ENCODE measurements around the gene BBS10.
"Not testable (repeated sequence)": the region's sequence is repeated elsewhere in the genome, so short reads cannot be mapped to it uniquely, and the experiment has no call there.

Gene BBS10

DNA sequence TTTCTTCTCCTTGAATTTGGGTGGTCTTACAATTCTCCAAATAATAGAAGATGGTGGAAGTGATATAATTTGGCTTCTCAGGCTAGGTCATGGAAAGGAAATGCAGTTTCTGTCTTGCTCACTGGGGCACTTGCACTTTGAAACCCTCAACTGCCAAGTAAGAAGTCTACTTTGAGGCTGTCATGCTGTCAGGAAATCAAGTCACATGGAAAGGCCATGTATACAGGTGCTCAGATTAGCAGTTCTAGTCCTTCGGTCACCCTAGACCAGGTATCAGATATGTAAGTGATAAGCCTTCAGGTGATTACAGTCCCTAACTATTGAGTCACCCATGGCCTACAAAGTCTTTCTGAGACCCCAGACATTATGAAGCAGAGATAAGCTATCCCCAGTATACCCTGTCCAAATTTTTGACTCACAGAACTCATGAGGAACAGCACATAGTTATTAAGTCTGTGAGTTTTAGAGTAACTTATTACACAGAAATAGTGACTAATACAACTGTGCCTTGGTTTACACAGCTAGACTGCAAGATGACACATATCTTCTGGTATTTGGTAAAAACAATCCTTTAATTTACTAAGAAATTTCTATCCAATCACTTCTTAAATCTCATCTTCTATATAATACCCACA, 26.3 kb upstream of the BBS10 start:
- H3K4me1 ChIP-seq: no peaks in the 10 kb centered on the region
- H3K9me3 ChIP-seq (ENCODE audit: control insufficient read depth, low read length): no peaks in the 10 kb centered on the region
- no peaks in the 10 kb centered on the region for H3K36me3 ChIP-seq (ENCODE audit: control insufficient read depth, insufficient read depth, low read length)
- TF ChIP-seq, protein P1, sequence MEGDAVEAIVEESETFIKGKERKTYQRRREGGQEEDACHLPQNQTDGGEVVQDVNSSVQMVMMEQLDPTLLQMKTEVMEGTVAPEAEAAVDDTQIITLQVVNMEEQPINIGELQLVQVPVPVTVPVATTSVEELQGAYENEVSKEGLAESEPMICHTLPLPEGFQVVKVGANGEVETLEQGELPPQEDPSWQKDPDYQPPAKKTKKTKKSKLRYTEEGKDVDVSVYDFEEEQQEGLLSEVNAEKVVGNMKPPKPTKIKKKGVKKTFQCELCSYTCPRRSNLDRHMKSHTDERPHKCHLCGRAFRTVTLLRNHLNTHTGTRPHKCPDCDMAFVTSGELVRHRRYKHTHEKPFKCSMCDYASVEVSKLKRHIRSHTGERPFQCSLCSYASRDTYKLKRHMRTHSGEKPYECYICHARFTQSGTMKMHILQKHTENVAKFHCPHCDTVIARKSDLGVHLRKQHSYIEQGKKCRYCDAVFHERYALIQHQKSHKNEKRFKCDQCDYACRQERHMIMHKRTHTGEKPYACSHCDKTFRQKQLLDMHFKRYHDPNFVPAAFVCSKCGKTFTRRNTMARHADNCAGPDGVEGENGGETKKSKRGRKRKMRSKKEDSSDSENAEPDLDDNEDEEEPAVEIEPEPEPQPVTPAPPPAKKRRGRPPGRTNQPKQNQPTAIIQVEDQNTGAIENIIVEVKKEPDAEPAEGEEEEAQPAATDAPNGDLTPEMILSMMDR (IDR thresholded peaks at IDR 0.05): no peak
- no peaks in the 10 kb centered on the region for H3K79me2 ChIP-seq
- no peak overlapping the region for H3K9ac ChIP-seq
- no peak overlapping the region for H3K4me3 ChIP-seq (ENCODE audit: low read depth, low read length)
- H3K4me2 ChIP-seq (ENCODE audit: low read length): no peak overlapping the region
- no peak overlapping the region for H3K27ac ChIP-seq
- no peaks in the 10 kb centered on the region for H3K27me3 ChIP-seq (ENCODE audit: control insufficient read depth, insufficient read depth, low read length)
- H2AFZ ChIP-seq: no peak overlapping the region

DNA sequence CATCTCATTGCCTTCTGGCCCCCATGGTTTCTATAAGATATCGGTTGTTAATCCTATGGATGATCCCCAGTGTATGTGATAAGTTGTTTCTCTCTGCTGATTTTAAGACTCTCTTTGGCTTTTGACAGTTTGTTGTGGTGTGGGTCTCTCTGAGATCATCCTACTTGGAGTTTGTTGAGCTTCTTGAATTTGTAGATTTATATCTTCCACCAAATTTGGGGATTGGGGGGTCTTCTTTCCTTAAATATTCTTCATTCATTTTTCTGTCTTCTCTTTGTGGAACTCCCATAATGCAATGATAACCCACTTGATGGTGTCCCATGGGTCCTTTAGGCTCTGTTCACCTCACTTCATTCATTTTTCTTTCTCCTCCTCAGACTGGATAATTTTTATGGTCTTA, 20.0 kb upstream of the BBS10 start:
- no peak overlapping the region for H3K9ac ChIP-seq

DNA sequence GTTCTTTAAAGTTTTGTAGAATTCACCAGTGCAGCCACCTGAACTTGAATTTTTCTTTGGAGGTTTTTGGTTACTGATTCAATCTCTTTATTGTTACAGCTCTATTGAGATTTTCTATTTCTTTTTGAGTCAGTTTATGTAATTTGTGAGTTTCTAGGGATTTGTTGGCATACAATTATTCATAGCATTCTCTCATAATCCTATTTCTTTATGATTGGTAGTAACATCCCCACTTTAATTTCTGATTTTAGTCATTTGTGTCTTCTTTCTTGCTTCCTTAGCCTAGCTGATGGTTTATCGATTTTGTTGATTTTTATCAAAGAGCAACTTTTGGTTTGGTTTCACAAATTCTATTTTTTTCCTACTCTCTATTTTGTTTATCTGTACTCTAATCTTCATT, 17.9 kb upstream of the BBS10 start:
- no peak overlapping the region for H3K4me2 ChIP-seq (ENCODE audit: low read length)
- TF ChIP-seq, protein P1 (IDR thresholded peaks at IDR 0.05): no peak
- H3K4me3 ChIP-seq (ENCODE audit: low read depth, low read length): no peak overlapping the region
- no peaks in the 10 kb centered on the region for H3K27me3 ChIP-seq (ENCODE audit: control insufficient read depth, insufficient read depth, low read length)
- H3K79me2 ChIP-seq: no peaks in the 10 kb centered on the region
- no peaks in the 10 kb centered on the region for H3K36me3 ChIP-seq (ENCODE audit: control insufficient read depth, insufficient read depth, low read length)
- H3K27ac ChIP-seq: no peak overlapping the region
- H3K9me3 ChIP-seq (ENCODE audit: control insufficient read depth, low read length): no peaks in the 10 kb centered on the region
- no peak overlapping the region for H2AFZ ChIP-seq
- no peak overlapping the region for H3K9ac ChIP-seq
- no peaks in the 10 kb centered on the region for H3K4me1 ChIP-seq

More for the DNA sequence above, 20.0 kb upstream of the BBS10 start:
- Histone ChIP-seq H3K27ac (no peak overlapping the region), H3K36me3 (ENCODE audit: control insufficient read depth, insufficient read depth, low read length) (no peaks in the 10 kb centered on the region), H3K27me3 (ENCODE audit: control insufficient read depth, insufficient read depth, low read length) (no peaks in the 10 kb centered on the region), H3K79me2 (no peaks in the 10 kb centered on the region), H3K9me3 (ENCODE audit: control insufficient read depth, low read length) (no peaks in the 10 kb centered on the region), H3K4me3 (ENCODE audit: low read depth, low read length) (no peak overlapping the region), H3K4me1 (no peaks in the 10 kb centered on the region), H3K4me2 (ENCODE audit: low read length) (no peak overlapping the region), H2AFZ (no peak overlapping the region)
- TF ChIP-seq, protein P1 (IDR thresholded peaks at IDR 0.05): no peak

DNA sequence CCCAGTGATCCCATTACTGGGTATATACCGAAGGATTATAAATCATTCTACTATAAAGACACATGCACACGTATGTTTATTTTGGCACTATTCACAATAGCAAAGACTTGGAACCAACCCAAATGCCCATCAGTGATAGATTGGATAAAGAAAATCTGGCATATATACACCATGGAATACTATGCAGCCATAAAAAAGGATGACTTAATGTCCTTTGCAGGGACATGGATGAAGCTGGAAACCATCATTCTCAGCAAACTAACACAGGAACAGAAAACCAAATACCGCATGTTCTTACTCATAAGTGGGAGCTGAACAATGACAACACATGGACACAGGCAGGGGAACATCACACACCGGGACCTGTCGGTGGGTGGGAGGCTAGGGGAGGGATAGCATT, 15.9 kb upstream of the BBS10 start:
- H3K79me2 ChIP-seq; H2AFZ ChIP-seq; H3K4me1 ChIP-seq; H3K27me3 ChIP-seq (ENCODE audit: control insufficient read depth, insufficient read depth, low read length); H3K9me3 ChIP-seq (ENCODE audit: control insufficient read depth, low read length); H3K36me3 ChIP-seq (ENCODE audit: control insufficient read depth, insufficient read depth, low read length); H3K4me2 ChIP-seq (ENCODE audit: low read length); H3K9ac ChIP-seq; H3K27ac ChIP-seq; H3K4me3 ChIP-seq (ENCODE audit: low read depth, low read length): not testable (repeated sequence)

DNA sequence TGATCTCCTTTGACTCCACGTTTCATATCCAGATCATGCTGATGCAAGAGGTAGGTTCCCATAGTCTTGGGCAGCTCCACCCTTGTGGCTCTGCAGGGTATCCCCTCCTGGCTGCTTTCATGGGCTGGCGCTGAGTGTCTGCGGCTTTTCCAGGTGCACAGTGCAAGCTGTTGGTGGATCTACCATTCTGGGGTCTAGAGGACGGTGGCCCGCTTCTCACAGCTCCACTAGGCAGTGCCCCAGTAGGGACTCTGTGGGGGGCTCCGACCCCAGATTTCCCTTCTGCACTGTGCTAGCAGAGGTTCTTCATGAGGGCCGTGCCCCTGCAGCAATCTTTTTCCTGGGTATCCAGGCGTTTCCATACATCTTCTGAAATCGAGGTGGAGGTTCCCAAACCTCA, 12.1 kb upstream of the BBS10 start:
- TF ChIP-seq, protein P1 (IDR thresholded peaks at IDR 0.05): no peak
- Histone ChIP-seq H3K4me3 (ENCODE audit: low read depth, low read length) (no peak overlapping the region), H3K9ac (no peak overlapping the region), H3K36me3 (ENCODE audit: control insufficient read depth, insufficient read depth, low read length) (no peaks in the 10 kb centered on the region), H3K79me2 (no peaks in the 10 kb centered on the region), H3K9me3 (ENCODE audit: control insufficient read depth, low read length) (no peaks in the 10 kb centered on the region), H2AFZ (no peak overlapping the region), H3K4me2 (ENCODE audit: low read length) (no peak overlapping the region), H3K27ac (no peak overlapping the region), H3K4me1 (no peaks in the 10 kb centered on the region), H3K27me3 (ENCODE audit: control insufficient read depth, insufficient read depth, low read length) (no peaks in the 10 kb centered on the region)
